Fibroblast of lung (primary cell): ENCODE results near the gene UQCR10.

Source experiments
- EZH2 ChIP-seq: IDR thresholded peaks from 2 replicates; pipeline ENCODE4 v1.5.1; 2012; ENCODE audit warnings: low read length, control low read depth, mild to moderate bottlenecking; ENCODE audit errors: missing control alignments
- TF ChIP-seq, protein P1 (sequence below), 2 donors: IDR thresholded peaks in 1 of 2; conservative IDR thresholded peaks in 1 of 2; 1 replicate in 1 of 2; 2 replicates in 1 of 2; pipeline ENCODE4 v1.5.1; 2011 to 2012; ENCODE audit warnings: low read length in 2 of 2, control low read depth in 1 of 2, inconsistent platforms in 1 of 2, low read depth in 1 of 2, mild to moderate bottlenecking in 1 of 2

DNA sequence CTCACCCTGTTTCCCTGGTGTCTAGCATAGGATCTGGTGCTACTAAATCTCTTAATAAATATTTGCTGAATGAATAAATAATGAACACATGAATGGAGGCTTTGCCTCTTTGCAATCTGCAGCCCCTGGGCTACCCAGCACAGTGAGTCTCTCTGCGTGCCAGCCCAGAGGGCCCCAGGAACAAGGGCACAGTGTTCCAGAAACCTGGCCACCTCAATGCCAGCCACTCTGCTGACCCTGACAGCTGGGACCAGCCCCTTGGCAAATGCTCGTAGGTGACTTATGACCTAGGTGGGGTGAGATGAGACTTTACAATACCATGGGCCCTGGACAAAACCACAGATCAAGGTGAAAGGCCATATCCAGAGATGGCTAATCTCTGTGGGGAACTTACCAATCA lies 31.6 kb downstream of the UQCR10 start:
- TF ChIP-seq, protein P1, sequence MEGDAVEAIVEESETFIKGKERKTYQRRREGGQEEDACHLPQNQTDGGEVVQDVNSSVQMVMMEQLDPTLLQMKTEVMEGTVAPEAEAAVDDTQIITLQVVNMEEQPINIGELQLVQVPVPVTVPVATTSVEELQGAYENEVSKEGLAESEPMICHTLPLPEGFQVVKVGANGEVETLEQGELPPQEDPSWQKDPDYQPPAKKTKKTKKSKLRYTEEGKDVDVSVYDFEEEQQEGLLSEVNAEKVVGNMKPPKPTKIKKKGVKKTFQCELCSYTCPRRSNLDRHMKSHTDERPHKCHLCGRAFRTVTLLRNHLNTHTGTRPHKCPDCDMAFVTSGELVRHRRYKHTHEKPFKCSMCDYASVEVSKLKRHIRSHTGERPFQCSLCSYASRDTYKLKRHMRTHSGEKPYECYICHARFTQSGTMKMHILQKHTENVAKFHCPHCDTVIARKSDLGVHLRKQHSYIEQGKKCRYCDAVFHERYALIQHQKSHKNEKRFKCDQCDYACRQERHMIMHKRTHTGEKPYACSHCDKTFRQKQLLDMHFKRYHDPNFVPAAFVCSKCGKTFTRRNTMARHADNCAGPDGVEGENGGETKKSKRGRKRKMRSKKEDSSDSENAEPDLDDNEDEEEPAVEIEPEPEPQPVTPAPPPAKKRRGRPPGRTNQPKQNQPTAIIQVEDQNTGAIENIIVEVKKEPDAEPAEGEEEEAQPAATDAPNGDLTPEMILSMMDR (conservative IDR thresholded peaks at IDR 0.05 in 1 of 2, IDR thresholded peaks at IDR 0.05 in 1 of 2; ENCODE audit: low read depth in 1 of 2, low read length in 2 of 2): no peak
- no peak for TF ChIP-seq EZH2
